ENCODE data around the gene SNX25.

DNA sequence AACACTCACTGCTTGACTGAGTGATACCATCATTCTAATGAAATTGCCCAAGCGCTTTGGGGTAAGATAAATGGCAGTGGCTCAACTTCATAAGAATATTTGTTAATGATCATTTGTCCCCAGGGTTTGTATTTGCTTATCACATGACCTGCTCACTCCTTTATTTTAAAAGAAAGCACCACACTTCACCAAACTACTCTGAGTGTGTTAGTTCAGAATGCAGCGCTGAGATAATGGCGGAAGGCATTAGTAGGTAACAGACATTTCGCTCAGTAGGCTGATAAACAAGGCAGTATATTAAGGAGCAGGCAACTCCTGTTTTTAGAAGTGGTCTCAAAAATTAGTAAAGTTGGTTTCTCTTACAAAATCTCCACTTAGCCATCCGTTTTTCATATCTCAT, 1.6 kb downstream of the SNX25 start:
- TF ChIP-seq, protein P1, sequence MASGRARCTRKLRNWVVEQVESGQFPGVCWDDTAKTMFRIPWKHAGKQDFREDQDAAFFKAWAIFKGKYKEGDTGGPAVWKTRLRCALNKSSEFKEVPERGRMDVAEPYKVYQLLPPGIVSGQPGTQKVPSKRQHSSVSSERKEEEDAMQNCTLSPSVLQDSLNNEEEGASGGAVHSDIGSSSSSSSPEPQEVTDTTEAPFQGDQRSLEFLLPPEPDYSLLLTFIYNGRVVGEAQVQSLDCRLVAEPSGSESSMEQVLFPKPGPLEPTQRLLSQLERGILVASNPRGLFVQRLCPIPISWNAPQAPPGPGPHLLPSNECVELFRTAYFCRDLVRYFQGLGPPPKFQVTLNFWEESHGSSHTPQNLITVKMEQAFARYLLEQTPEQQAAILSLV (CRISPR knock-in tag; IDR thresholded peaks at IDR 0.05; ENCODE audit: borderline replicate concordance) = no peak
- TF ChIP-seq NR3C1 (CRISPR knock-in tag; IDR thresholded peaks at IDR 0.05) (no peak), ETV6 (CRISPR knock-in tag; conservative IDR thresholded peaks at IDR 0.05) (no peak), KDM1A (CRISPR knock-in tag; IDR thresholded peaks at IDR 0.05) (no peak), DR1 (CRISPR knock-in tag; IDR thresholded peaks at IDR 0.05) (no peak), NR2C2 (CRISPR knock-in tag; IDR thresholded peaks at IDR 0.05; ENCODE audit: borderline replicate concordance) (no peak)
- TF ChIP-seq, protein P2, sequence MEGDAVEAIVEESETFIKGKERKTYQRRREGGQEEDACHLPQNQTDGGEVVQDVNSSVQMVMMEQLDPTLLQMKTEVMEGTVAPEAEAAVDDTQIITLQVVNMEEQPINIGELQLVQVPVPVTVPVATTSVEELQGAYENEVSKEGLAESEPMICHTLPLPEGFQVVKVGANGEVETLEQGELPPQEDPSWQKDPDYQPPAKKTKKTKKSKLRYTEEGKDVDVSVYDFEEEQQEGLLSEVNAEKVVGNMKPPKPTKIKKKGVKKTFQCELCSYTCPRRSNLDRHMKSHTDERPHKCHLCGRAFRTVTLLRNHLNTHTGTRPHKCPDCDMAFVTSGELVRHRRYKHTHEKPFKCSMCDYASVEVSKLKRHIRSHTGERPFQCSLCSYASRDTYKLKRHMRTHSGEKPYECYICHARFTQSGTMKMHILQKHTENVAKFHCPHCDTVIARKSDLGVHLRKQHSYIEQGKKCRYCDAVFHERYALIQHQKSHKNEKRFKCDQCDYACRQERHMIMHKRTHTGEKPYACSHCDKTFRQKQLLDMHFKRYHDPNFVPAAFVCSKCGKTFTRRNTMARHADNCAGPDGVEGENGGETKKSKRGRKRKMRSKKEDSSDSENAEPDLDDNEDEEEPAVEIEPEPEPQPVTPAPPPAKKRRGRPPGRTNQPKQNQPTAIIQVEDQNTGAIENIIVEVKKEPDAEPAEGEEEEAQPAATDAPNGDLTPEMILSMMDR (CRISPR knock-in tag; IDR thresholded peaks at IDR 0.05) = no peak
